ENCODE results near the gene EXOC4.

The EXOC4 gene

DNA sequence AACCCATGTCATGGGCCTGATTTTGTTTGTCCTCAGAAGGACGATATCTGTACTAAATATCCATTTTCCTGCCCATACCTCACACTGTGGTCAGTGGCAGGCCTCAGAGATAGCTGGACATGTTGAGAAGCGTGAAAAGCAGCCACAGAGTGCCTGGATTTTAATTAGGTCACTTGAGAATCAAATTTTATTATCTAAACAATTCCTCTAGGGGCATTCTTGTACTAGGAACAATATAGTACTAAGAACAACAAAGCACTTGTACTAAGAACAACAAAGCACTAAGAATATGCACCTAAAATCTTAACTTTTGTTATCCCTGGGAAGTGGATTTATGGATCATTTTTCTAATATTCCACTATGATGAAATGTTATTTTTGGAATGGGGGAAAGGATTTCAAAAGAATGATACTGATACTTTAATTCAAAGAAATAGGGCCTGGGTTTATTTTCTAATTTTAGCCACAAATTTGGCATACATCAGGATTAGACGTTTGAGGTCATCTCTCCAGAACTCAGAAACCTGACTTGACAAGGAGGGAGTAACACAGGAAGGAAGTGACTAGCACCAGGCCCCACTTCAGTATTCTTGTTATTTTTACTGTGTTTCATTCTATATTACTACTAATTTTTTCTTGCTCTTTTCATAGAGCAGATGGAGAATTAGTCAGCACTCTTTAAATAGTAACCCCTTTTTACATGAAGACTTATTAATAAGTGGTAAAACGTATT is 112.2 kb downstream of the EXOC4 start:
- peak; percentile 10 for DNase-seq (ENCODE audit: low spot score)

DNA sequence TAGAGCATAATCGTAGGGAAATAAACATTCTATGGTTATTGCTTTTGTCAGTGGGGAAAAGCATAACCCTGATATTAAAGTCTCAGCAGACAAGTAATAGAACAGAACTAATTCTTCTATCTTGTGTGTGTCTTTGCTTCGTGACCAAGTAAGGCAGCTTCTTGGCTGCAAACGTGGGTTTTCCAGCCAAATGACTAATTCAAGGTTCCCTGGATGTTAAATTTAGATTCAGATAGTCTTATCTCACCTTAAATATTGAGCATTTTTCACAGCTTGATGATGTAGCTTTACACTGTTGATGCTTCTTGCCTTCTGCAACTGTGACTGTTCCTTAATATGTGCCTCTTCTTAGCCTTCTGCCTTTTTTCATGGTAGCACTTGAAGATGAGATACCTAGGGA is 113.0 kb downstream of the EXOC4 start:
- no peak for DNase-seq (ENCODE audit: low spot score)

DNA sequence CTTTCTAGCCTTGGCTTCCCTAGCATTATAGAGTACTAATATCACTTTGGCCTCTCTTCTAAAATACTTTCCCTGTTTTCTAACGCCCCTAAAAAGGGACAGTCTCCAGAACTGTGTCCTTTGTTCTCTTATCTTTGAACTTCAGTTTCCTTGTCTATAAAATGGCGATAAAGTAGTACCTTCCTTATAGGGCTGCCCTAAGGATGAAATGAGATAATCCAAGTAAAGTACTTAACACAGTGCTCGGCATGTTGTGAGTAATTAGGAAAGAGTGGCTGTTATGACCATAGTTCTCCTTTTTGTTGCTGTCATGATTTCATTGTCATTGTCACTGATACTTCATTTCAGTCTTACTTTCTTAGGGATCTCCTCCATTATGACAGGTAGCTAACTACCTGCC is 114.7 kb downstream of the EXOC4 start:
- DNase-seq (ENCODE audit: low spot score) = no peak

DNA sequence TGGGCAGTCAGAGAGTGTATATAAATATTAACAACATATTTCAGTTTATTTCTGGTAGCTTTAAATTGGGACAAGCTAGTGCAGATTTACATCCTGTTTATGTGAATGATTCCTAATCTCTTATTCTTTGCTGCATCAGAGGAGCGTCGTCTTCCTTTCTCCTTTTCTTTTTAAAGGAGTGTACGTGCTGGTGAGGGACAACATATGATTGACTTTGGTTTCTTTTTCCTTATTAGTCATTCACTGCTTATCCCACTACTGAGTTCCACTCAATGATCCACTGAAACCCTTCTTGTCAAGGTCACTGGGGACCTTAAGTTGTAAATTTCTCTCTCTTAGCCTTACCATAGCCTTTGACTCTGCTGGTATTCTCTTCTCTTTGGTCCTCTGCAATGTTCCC is 116.3 kb downstream of the EXOC4 start:
- DNase-seq (ENCODE audit: low spot score) = no peak

DNA sequence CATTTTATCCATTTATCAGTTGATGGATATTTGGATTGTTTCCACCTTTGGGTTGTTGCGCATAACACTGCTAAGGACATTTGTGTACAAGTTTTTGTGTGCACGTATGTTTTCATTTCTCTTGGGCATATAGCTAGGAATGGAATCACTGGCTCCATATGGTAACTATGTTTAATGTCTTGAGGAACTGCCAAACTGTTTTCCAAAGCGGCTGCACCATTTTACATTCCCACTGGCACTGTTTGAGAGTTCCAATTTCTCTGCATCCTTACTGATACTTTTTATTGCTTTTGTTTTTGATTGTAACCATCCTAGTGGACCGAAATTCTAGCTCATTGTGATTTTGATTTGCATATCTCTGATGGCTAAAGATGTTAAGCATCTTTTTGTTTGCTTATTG is 118.7 kb downstream of the EXOC4 start:
- DNase-seq (ENCODE audit: low spot score) = no peak

DNA sequence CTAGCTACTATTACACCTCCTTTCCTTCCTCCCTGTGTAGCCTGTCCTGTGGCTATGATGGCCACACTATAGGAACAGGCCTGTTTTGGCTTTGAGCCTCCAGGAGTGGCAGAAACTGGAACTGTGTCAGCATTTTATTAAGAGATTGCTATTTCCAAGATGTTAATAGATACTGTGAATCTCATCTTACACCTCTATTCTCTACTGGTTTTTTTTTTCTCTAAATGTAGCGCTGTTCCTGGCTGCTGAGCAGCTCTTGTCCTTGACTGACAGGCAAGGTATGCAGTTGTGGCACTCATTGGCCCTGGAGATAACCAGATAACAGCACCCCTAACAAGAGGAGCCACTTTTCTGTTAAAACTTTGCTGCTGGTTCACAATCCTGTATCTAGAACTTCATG is 119.5 kb downstream of the EXOC4 start:
- no peak for DNase-seq (ENCODE audit: low spot score)

DNA sequence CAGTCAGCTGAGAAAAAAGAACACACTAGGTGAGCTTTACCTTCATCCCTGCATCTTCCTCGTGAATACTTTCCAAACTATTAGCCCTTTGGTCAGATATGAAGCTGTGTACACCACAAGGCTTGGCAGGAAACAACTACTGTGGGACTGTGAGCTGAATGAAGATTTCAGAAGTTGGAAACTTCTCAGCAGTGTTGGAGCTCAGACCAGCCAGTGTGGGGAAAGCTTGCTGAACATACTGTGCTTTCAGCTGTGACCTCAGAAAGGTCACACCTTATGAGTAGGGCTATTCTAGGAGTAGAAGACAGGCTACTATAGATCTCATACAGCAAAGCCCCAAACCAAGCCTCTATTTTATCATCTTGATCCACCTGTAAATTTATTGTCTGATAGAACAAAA is 123.6 kb downstream of the EXOC4 start:
- DNase-seq (ENCODE audit: low spot score) = no peak

DNA sequence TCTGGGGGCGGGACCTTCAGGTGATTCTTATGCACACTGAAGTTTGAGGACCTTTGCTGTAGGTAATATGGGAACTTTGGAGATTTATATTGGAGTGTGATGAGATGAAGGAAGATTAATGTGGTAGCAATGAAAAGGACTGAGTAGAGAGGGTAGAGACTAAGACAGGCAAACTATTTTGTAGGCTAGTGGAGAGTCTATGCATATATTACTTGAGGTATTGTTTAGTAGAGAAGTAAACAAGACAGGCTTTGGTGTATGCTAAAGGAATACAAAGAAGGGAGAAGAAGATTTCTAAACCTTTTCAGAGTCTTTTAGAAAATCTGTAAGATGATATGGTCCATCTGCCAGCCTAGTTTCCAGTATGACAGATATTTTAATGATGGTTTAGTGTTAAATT is 129.1 kb downstream of the EXOC4 start:
- no peak for DNase-seq (ENCODE audit: low spot score)

DNA sequence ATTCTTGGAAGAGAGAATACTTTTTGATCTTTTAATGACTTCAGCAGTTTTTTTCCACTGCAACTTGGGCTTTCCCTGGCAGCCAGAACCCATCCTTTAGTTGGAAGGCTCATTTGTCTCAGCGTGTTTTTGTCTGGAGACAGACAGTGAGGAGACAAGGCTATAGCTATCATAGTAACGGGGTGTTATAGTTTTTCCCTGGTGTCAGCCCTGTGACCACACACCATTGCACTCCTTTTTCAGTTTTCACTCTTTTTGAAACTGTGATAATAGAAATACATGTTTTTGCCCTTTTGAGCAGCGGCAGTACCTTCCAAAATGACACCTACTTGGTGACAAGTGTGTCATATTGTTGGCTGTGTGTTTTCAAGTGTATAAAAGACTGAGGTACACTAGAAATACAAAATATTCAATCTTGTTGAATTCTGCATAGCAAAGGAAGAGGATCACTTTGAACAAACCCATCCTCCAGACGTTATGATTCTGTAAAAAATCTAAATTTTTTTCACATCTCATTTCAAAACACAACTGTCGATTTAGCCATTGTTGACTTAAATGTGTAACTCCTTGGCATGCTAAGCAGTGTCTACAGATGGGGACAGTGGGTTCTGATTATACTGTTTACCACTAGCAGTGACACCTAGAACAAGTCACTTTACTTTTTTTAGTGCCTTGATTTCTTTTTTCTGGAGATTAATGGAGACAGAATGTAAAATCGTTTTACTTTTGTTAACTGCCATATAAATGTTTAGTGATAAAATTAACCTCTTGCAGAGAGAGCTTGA is 130.1 kb downstream of the EXOC4 start:
- no peak for DNase-seq (ENCODE audit: low spot score)

DNA sequence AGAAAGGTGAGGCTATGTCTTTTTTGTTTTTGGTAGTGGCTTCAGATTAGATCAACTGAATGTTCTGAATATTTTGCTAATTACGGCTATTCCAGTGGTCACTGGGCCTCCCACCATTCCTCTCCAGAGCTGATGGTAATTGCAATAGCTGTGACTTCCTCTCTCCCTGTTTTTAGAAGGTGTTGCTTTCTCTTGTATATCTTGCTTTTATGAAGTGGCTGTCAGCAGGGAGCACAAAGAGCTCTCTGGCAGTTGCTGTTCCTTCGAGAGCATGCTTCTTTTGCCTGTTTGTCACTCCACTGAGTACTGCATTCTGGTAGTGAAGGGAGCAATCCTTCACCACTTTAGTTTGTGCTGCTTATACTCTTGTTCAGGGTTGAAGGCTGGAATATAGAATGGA is 133.3 kb downstream of the EXOC4 start:
- no peak for DNase-seq (ENCODE audit: low spot score)

DNA sequence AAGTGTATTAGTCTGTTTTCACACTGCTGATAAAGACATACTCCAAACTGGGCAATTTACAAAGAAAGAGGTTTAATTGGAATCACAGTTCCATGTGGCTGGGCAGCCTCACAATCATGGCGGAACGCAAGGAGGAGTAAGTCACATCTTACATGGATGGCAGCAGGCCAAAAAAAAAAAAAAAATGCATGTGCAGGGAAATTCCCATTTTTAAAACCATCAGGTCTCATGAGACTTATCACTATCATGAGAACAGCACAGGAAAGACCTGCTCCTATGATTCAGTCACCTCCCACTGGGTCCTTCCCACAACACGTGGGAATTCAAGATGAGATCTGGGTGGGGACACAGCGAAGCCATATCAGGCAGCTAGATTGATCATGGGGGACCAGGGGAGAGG is 136.8 kb downstream of the EXOC4 start:
- DNase-seq (ENCODE audit: low spot score) = no peak

DNA sequence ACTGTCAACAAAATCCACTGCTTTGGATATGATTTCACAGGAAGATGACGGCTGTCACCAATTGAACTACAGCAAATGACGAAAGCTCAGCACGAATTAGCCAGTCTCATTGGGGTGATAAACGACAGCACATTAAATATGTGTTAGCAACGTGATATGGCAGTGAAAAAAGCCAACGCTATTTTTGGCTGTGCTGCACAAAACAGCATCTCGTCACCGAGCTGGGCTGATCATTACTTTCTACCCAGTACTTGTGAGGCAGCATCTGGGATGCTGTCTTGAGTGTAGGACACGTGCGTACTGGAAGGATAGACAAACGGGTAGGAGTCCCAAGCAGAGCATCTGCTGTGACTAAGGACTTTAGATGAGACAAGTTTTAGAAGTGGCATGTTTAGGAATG is 138.3 kb downstream of the EXOC4 start:
- DNase-seq (ENCODE audit: low spot score) = no peak

DNA sequence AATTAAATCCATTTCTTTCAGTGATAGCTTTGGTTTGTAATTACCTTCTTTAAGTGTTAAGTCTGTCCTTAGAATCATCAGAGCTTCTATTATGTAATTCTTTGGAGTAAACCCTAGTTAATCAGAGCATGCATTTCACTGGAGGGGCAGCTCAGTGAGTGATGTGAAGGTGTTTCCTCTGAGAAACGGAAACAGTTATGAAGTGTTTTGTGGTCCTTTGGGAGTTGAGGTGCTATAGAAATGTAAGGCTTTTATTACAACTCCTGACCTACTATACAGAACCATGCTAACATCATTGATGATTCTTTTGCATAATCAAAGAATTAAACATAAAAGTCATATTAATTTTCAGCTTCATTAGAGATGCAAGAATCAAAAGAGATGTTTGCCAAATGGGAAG is 141.5 kb downstream of the EXOC4 start:
- no peak for DNase-seq (ENCODE audit: low spot score)

DNA sequence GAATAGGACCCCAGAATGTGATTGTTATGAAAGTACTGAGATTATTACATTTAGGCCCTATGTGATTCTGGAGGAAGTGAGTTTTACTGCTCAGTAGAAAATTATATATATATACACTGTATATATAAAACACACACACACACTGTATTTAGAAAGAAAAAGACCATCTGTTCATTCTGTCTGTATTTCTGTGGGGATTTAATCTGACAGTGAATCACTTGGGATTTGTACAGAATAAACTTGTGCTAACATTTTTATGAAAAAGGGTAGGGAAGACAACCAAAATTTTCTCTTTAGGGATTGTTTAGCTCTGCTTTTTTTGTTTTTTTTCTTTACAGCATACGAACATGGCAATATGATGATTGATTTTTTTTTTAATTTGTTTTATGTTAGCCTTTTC is 142.7 kb downstream of the EXOC4 start:
- DNase-seq (ENCODE audit: low spot score) = no peak

DNA sequence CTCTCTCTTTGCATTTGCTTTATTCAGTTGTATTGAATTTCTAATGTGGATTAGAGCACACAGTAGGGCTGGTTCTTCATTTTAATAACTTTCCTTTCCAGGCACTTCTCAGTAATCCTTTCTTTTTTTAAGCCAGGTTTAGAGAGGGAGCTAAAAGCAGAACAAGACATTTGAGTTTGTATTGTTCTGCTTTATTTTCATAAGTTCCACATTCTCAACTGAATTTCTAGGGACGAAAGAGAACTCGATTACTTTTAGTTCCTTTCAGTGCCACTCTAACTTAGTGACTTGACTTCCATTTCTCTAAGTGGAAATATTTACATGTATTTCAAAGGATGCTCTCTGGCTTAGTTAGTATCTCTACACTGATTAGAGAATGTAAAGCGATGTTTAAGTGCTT is 145.6 kb downstream of the EXOC4 start:
- DNase-seq (ENCODE audit: low spot score) = no peak

DNA sequence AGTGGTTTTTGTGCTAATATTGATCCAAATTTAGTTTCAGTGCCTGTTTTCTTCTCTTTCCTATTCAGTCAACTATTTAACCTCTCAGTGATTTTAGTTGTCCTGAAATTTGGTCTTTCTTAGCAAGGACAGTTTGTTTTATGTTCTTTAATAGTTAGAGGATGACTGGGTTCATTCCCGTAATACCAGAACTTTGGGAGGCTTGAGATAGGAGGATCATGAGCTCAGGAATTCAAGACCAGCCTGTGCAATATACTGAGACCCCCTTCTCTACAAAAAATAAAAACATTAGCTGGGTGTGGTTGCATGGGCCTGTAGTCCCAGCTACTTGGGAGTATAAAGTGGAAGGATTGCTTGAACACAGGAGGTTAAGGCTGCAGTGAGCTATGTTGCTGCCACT is 148.3 kb downstream of the EXOC4 start:
- no peak for DNase-seq (ENCODE audit: low spot score)

DNA sequence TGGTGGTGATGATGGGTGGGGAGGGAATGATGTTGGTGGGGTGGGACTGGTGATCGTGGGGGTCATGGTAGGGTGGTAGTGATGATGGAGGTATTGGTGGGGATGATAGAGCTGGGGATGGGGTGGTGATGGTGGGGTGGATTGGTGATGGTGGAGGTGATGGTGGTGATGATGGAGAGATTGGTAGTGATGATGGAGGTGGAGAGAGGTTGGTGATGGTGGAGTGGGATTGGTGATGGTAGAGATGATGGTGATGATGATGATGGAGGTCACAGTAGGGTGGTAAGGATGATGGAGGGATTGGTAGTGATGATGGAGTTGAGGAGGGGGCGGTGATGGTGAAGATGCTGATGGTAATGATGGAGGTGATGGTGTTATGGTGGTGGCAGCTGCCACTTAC is 155.3 kb downstream of the EXOC4 start:
- DNase-seq (ENCODE audit: low spot score) = no peak

DNA sequence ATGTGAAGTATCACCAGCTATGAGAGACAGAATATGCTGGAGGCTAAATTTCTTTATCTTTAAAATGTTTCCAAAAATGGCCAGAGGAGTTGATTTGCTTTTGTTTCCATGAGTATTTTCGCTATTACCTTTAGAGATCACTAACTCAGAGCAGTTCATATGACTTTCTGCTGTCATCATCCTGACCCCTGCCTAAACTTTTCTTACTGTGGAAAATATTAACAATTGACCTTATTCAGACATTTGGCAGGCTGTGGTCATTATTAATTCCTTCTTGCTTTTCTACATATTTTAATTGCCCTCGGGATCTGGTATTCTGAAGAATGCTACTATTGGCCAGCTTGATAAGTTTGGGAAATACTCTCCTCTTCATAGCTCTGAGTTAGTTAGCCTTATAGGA is 156.5 kb downstream of the EXOC4 start:
- DNase-seq (ENCODE audit: low spot score) = no peak

DNA sequence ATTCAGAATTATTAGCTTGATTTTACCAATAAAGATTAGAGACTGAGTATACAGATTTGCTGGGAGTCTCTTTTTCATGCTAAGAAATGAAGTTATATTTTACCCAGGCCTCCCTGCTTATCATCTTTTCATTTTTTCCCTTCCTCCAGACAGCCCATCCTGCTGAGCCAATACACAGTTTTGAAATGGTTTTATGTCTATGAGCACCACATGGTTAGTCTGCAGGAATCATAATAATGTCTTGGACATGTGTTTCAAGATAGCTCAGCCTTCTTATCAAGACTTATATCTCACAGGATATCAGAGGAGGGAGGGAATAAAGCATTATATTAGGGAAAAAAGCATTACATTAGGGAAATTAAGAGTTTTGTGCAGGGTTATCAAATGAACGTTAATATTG is 157.1 kb downstream of the EXOC4 start:
- DNase-seq (ENCODE audit: low spot score) = no peak

DNA sequence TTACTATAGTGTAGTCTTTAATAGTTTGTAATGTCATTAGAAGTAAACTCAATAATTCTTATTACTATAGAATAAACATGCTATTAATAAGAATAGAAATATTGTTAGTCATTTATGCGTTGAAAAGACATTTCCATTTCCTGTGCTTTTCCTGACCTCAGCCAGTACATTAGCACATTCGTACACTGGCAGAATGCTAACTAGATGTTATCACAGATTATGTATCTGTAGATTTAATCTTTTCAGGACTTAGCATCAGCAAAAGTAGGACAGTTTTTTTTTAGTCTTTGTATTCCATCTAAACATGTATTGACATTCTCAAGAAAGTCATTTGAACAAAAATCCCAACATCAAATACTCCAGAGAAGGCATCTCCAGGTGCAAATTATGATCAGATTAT is 158.5 kb downstream of the EXOC4 start:
- no peak for DNase-seq (ENCODE audit: low spot score)

DNA sequence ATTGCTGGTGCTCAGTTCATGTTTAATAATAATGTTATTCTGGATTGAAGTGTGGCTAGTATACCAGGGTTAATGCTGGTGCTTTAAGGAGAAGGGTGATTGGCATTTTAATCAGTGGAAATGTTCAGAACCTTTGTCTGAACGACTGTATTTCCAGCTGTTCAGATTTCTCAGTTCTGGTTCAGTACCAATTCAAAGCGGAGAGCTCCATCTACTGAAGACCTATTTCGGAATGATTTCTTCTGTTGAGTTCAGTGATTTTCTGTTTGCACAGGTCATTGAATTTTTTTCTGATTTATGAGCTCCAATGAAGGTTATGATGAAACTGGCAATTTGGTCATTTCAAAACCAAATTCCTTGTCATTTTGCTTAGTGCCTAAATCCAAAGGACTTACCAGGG is 160.1 kb downstream of the EXOC4 start:
- no peak for DNase-seq (ENCODE audit: low spot score)

DNA sequence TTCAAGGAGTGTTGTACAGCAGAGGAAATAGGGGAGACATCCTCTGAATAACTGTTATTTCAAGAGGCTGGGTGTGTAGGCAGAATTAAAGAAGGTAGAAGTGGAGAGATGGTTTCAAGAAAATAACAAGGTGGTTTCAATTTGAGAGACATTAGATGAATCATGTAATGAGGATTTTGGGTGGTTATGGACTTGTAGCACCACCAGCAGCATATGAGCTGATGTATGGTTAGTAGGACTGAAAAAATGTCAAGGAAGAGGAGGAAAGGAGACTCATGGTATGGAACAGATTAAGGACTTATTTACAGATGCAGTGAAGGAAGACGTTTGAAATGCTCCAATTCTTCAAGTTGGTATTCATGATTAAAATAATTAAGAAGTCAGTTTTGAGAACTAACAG is 166.2 kb downstream of the EXOC4 start:
- DNase-seq (ENCODE audit: low spot score) = no peak

DNA sequence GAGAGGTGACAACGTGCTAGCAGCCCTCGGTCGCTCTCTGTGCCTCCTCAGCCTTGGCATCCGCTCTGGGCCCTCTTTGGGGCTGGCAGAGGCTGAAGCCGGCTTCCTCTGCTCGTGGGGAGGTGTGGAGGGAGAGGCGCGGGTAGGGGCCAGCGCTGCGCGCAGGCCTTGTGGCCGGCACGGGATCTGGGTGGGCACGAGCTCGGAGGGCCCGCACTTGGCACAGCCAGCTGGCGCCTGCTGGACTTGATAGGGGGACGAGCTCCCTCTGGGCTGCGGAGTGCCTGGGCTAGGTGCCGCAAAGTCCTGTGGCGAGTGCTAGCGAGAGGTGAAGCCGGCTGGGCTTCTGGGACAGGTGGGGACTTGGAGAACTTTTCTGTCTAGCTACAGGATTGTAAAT is 170.7 kb downstream of the EXOC4 start:
- DNase-seq (ENCODE audit: low spot score) = no peak

DNA sequence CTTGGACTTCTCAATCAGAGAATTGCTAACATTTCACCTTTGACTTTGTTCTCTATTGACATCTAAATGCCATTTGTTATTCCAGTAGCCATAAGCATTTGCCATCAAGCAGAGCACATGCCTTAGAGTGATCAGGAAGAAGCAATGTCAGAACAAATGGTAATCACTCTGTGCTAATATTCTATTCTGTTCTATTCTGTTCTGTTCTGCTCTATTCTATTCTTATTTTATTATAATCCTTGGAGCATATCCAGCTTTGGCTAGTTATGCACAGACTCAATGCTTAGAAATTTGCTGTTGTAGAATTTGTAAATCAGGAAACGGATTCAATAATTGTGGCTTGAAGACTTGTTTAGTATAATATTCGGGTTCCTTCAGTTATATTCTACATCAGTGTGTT is 175.4 kb downstream of the EXOC4 start:
- DNase-seq (ENCODE audit: low spot score) = no peak
